HepG2 (cell line): ENCODE measurements around the gene ZCCHC7. TPM values are rescaled to one million over a fixed set of nuclear protein-coding genes. Genes with fewer than 3 reads are reported as not detected.

Experiments
- ATAC-seq: fragments of 200-7000 bp; cut with Tn5 transposase; 3 replicates; pipeline ENCODE4 v1.9.1; 2020; ENCODE audit warnings: mild to moderate bottlenecking, moderate library complexity
- BruUV-seq: library from RNA; stranded (reverse); fragments of 400-500 nt; replicated peaks from 2 replicates; lab custom pipeline; 2021; lab: Mats Ljungman, UMichigan
- CTCF ChIA-PET: fragments of 300-600 bp; formaldehyde crosslinking; extraction: SDS; loops from one replicate; lab custom pipeline; 2021; ENCODE audit warnings: low total read pairs, inconsistent platforms, low intra/inter-chr PET ratio; lab: Yijun Ruan, JAX
- POLR2A ChIA-PET: fragments of 350-600 bp; sonication (Branson Sonifier 250); formaldehyde crosslinking; loops from one replicate; lab custom pipeline; 2020; ENCODE audit warnings: antibody characterized with exemption, inconsistent platforms; lab: Yijun Ruan, JAX
- DNase-seq: peaks from one replicate; pipeline ENCODE4 v3.0.0-alpha.2; 2015; ENCODE audit warnings: low spot score
- FAIRE-seq: peaks from 3 replicates; lab custom pipeline; 2011; peaks lifted over from hg19 to GRCh38; lab: Jason Lieb, UNC
- H2AFZ ChIP-seq: one replicate; pipeline ENCODE4 v1.6.1; 2011; ENCODE audit warnings: low read length, inconsistent platforms
- H3K27ac ChIP-seq: fragments of 300-600 bp; 3 replicates; pipeline ENCODE4 v1.8.0; 2011; ENCODE audit warnings: mixed run types, mild to moderate bottlenecking, mixed read lengths, low read length, inconsistent platforms; ENCODE audit not compliant: insufficient read depth; ENCODE audit errors: extremely low read length
- H3K27me3 ChIP-seq, 2 experiments: fragments of 200-600 bp in 1 of 2; 2 replicates in 1 of 2; 3 replicates in 1 of 2; pipeline versions ENCODE4 v1.6.0 to v1.8.0; 2011; ENCODE audit warnings: low read length in 2 of 2, mild to moderate bottlenecking in 2 of 2, moderate library complexity in 2 of 2, inconsistent platforms in 1 of 2; ENCODE audit not compliant: insufficient read depth in 2 of 2, control insufficient read depth in 1 of 2
- H3K36me3 ChIP-seq, 2 experiments: fragments of 200-600 bp in 1 of 2; replicated peaks in 1 of 2; 2 replicates in 1 of 2; 3 replicates in 1 of 2; pipeline versions ENCODE4 v1.5.1 to v1.8.0; 2011; ENCODE audit warnings: low read length in 2 of 2, inconsistent platforms in 1 of 2; ENCODE audit not compliant: insufficient read depth in 2 of 2, control insufficient read depth in 1 of 2
- H3K4me1 ChIP-seq: 2 replicates; pipeline ENCODE4 v1.5.1; 2012; ENCODE audit warnings: low read length, inconsistent platforms; ENCODE audit not compliant: insufficient read depth
- H3K4me2 ChIP-seq: 2 replicates; pipeline ENCODE4 v1.6.0; 2011; ENCODE audit warnings: low read depth, low read length, inconsistent platforms
- H3K4me3 ChIP-seq, 3 experiments: fragments of 200-600 bp in 1 of 3; sonication (generic), shearing (Covaris generic) in 1 of 3; replicated peaks in 1 of 3; 2 replicates each; pipeline ENCODE4 v1.5.1; 2011 to 2016; ENCODE audit warnings: low read length in 3 of 3, inconsistent platforms in 2 of 3, low read depth in 2 of 3, mild to moderate bottlenecking in 2 of 3, control low read depth in 1 of 3, mixed read lengths in 1 of 3; ENCODE audit not compliant: insufficient read depth in 1 of 3
- H3K79me2 ChIP-seq: one replicate; pipeline ENCODE4 v1.6.1; 2011; ENCODE audit warnings: low read length, inconsistent platforms; ENCODE audit not compliant: insufficient read depth
- H3K9ac ChIP-seq: 2 replicates; pipeline ENCODE4 v1.6.0; 2011; ENCODE audit warnings: mild to moderate bottlenecking, low read depth, low read length, inconsistent platforms; ENCODE audit not compliant: insufficient read depth
- H3K9me3 ChIP-seq: 2 replicates; pipeline ENCODE4 v1.5.1; 2012; ENCODE audit warnings: mild to moderate bottlenecking, low read length
- H4K20me1 ChIP-seq: 2 replicates; pipeline ENCODE4 v1.6.0; 2011; ENCODE audit warnings: inconsistent platforms, mild to moderate bottlenecking, low read length, moderate library complexity; ENCODE audit not compliant: insufficient read depth
- ATF7 ChIP-seq, 2 experiments: fragments of 450-650 bp in 1 of 2; sonication (generic) in 1 of 2; formaldehyde crosslinking in 1 of 2; IDR thresholded peaks; 2 replicates each; pipeline versions ENCODE4 v1.4.0 to v1.6.1; 2016 to 2020; ENCODE audit warnings: antibody characterized with exemption in 1 of 2, mild to moderate bottlenecking in 1 of 2, missing genetic modification reagents in 1 of 2
- BRF2 ChIP-seq: sonication (generic); formaldehyde crosslinking; IDR thresholded peaks from 2 replicates; pipeline ENCODE4 v1.8.1; 2022; ENCODE audit warnings: mild to moderate bottlenecking, missing genetic modification reagents
- HINFP ChIP-seq: sonication (generic); formaldehyde crosslinking; IDR thresholded peaks from 2 replicates; pipeline ENCODE4 v1.4.0; 2020; ENCODE audit warnings: low read depth, mild to moderate bottlenecking, missing genetic modification reagents
- NFE2L1 ChIP-seq: sonication (generic); formaldehyde crosslinking; IDR thresholded peaks from 2 replicates; pipeline ENCODE4 v1.4.0; 2020; ENCODE audit warnings: missing genetic modification reagents, mild to moderate bottlenecking, borderline replicate concordance
- PHF21A ChIP-seq: sonication (generic); formaldehyde crosslinking; IDR thresholded peaks from 2 replicates; pipeline ENCODE4 v1.5.0; 2020; ENCODE audit warnings: mild to moderate bottlenecking, missing genetic modification reagents
- TGIF2 ChIP-seq: IDR thresholded peaks from 2 replicates; pipeline ENCODE4 v1.6.1; 2016; ENCODE audit warnings: control low read depth, missing compliant biosample characterization
- ZBTB20 ChIP-seq: sonication (generic); formaldehyde crosslinking; IDR thresholded peaks from 2 replicates; pipeline ENCODE4 v1.8.1; 2023; ENCODE audit warnings: missing genetic modification reagents, low read depth, mild to moderate bottlenecking, borderline replicate concordance
- ZBTB33 ChIP-seq: sonication (generic); formaldehyde crosslinking; IDR thresholded peaks from 2 replicates; pipeline ENCODE4 v1.4.0; 2020; ENCODE audit warnings: missing genetic modification reagents
- ZNF205 ChIP-seq: IDR thresholded peaks from 2 replicates; pipeline ENCODE4 v1.6.1; 2018; ENCODE audit warnings: missing biosample characterization, missing genetic modification reagents
- ZNF567 ChIP-seq: sonication (generic); formaldehyde crosslinking; IDR thresholded peaks from 2 replicates; pipeline ENCODE4 v1.8.1; 2023; ENCODE audit warnings: mild to moderate bottlenecking, missing genetic modification reagents, borderline replicate concordance
- ZNF687 ChIP-seq: sonication (generic); formaldehyde crosslinking; IDR thresholded peaks from 2 replicates; pipeline ENCODE4 v1.5.1; 2020; ENCODE audit warnings: mild to moderate bottlenecking, missing genetic modification reagents, moderate library complexity
- WGBS: methylation state at CpG from one replicate; pipeline ENCODE4 v1.1.6; 2017; ENCODE audit warnings: low lambda C conversion rate; 5-methylcytosine and 5-hydroxymethylcytosine counted together
- in situ Hi-C: cut with HindIII; loops from 2 replicates; pipeline ENCODE4 v1.10.0; 2017; ENCODE audit warnings: low pct_unique_long_range_greater_than_20kb; ENCODE audit not compliant: extremely low pct_ligation_motif_present
- intact Hi-C: fragments of 100-400 bp; cut with micrococcal nuclease; formaldehyde crosslinking; loops from one replicate; pipeline ENCODE4 v1.10.0; 2022; ENCODE audit not compliant: unreplicated experiment
- polyA plus RNA-seq, 8 experiments: library from polyadenylated mRNA; depleted of rRNA in 3 of 8; stranded (reverse) in 7 of 8; unstranded in 1 of 8; fragments of >200 nt; fragmentation: Illumina TruSeq in 4 of 8; extraction: Trizol in 4 of 8; gene quantifications; 2 replicates each; pipeline versions ENCODE4 v1.2.1 to v1.2.3, GENCODE V29; 2011 to 2016; ENCODE audit warnings: low read depth in 4 of 8, missing spikeins in 1 of 8, mixed read lengths in 1 of 8; ENCODE audit not compliant: insufficient read depth in 1 of 8
- total RNA-seq, 5 experiments: library from RNA; depleted of rRNA; stranded (reverse); fragments of >200 nt; fragmentation: Illumina TruSeq; extraction: Trizol; gene quantifications; 2 replicates each; pipeline ENCODE4 v1.2.3, GENCODE V29; 2016; ENCODE audit warnings: low read depth in 1 of 5

Gene ZCCHC7
- total and polyA plus RNA-seq, 2 of the 13 experiments (the other 11 are each of a cell fraction or from before 2014, with no cell fraction given), result 13.6 to 19.3 TPM

GRCh38 chr9:37363124-37363523 lies 242.8 kb downstream of the ZCCHC7 start (continued):
- TF ChIP-seq ZBTB33 (CRISPR knock-in tag) (no peak), ATF7 (IDR thresholded peaks at IDR 0.05) (no peak), ATF7 (CRISPR knock-in tag; IDR thresholded peaks at IDR 0.05) (no peak)

GRCh38 chr9:37364136-37364535 lies 243.8 kb downstream of the ZCCHC7 start:
- ChIA-PET CTCF (no interaction called here), POLR2A (no interaction called here)
- Histone ChIP-seq H3K4me1 (no peaks in the 10 kb centered on the region), H4K20me1 (no peaks in the 10 kb centered on the region), H3K4me3 (no peak overlapping the region), H3K27ac (no peak overlapping the region), H2AFZ (no peak overlapping the region), H3K27me3 (no peaks in the 10 kb centered on the region; a peak in 1 of 5 replicates), H3K9ac (no peak overlapping the region), H3K79me2 (no peaks in the 10 kb centered on the region), H3K9me3 (no peaks in the 10 kb centered on the region), H3K36me3 (no peaks in the 10 kb centered on the region), H3K4me2 (no peak overlapping the region)
- in situ Hi-C loops, result no loop called here
- BruUV-seq, result no TSS peak
- DNase-seq (no peak), FAIRE-seq (no peak), ATAC-seq (peak; percentile 21; the same call in 2 of the 3 replicates)
- intact Hi-C loops, result no loop called here
- 89% methylated on average over 4 of the region's 4 CpGs for WGBS
- no peak for TF ChIP-seq TGIF2 (CRISPR knock-in tag)
- no peak for TF ChIP-seq ZNF205 (CRISPR knock-in tag)
- no peak for TF ChIP-seq PHF21A (CRISPR knock-in tag)
- no peak for TF ChIP-seq BRF2 (CRISPR knock-in tag)
- TF ChIP-seq HINFP (CRISPR knock-in tag), result no peak
- no peak for TF ChIP-seq NFE2L1 (CRISPR knock-in tag)
- TF ChIP-seq ZNF567 (CRISPR knock-in tag), result no peak
- TF ChIP-seq ZBTB20 (CRISPR knock-in tag), result no peak
- no peak for TF ChIP-seq ZNF687
